ENCODE results near the gene OSCAR. TPM values are rescaled to one million over a fixed set of nuclear protein-coding genes. Genes with fewer than 3 reads are reported as not detected.

The OSCAR gene, protein sequence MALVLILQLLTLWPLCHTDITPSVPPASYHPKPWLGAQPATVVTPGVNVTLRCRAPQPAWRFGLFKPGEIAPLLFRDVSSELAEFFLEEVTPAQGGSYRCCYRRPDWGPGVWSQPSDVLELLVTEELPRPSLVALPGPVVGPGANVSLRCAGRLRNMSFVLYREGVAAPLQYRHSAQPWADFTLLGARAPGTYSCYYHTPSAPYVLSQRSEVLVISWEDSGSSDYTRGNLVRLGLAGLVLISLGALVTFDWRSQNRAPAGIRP
- total RNA-seq, result 1 to 10 TPM in 1 of 4 donors, under 1 TPM in 1, not detected in 2; 0.91 to 6.5 TPM

DNA sequence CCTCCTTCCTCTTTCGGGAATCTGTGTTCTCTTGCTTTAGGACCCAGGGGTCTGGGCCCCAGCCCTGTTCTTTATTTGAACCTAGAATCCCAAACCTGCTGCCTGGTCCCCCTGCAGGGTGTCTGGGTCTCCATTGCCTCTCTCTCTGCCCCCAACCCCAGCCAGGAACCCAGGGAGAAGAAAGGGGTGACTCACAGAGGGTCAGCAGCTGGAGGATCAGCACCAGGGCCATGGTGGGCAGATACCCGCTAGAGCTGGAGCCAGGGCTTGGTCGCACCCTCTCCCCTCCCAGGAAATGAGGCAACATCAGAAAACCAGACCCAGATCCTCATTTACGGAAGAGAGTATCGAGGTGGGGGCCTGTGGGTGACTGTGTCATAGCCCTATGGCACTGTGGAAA, at the start of gene OSCAR:
Gene OSCAR, minus strand, starts transcription at position 243 of the 400 bp plus-strand sequence. Its CDS starts 11 bp downstream, at position 232.
- no peak for DNase-seq
- Histone ChIP-seq H3K4me3 (no peak within 1 kb of the TSS), H3K27ac (no peak within 1 kb of the TSS), H3K9me3 (no peaks in the 10 kb centered on the region), H3K27me3 (peaks cover 0 to 4% of the 10 kb centered on the region in 2 donors), H3K36me3 (no peaks in the 10 kb centered on the region), H3K4me1 (peaks cover 0 to 12% of the 10 kb centered on the region in 2 donors)
- TF ChIP-seq, protein P1, sequence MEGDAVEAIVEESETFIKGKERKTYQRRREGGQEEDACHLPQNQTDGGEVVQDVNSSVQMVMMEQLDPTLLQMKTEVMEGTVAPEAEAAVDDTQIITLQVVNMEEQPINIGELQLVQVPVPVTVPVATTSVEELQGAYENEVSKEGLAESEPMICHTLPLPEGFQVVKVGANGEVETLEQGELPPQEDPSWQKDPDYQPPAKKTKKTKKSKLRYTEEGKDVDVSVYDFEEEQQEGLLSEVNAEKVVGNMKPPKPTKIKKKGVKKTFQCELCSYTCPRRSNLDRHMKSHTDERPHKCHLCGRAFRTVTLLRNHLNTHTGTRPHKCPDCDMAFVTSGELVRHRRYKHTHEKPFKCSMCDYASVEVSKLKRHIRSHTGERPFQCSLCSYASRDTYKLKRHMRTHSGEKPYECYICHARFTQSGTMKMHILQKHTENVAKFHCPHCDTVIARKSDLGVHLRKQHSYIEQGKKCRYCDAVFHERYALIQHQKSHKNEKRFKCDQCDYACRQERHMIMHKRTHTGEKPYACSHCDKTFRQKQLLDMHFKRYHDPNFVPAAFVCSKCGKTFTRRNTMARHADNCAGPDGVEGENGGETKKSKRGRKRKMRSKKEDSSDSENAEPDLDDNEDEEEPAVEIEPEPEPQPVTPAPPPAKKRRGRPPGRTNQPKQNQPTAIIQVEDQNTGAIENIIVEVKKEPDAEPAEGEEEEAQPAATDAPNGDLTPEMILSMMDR (IDR thresholded peaks at IDR 0.05), result no peak
- no peak for TF ChIP-seq POLR2A (IDR thresholded peaks at IDR 0.05)
- intact Hi-C loops (cut with DNase I; ENCODE audit: low total_unique reads), result no loop called here

DNA sequence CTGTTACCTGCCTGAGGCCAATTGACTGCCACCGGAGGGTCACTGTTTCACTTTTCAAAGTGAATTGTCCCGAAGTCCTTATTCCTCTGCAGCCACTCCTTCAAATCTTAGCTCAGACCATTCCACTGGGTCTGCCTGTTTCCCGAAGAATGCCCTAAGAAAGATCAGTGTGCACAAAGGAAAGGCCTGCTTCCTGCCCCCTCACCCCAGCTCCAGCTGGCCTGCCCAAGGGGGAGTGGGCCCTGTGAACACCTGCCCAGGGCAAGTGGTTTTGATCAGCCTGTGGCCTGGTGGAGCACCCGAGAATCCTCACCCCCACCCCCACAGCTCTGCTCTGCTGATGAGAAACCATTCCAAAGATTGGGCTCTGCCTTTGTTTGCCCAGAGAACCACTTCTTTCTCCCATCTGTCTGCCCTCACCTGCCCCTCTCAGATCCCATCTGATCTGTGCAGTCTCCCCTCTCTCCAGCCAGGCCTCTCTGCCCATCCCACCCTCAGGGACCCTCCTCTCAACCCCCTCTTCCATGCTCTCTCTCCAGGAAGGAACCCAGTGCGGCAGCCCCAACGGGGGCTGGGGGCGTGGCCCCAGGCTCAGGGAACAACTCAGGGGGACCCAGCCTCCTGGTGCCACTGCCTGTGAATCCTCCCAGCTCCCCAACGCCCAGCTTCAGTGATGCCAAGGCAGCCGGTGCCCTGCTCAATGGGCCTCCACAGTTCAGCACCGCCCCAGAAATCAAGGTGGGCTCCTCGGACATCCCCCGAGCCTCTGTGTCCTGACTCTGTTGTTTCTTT, 48.6 kb upstream of the OSCAR start:
- Histone ChIP-seq H3K9me3 (no peaks in the 10 kb centered on the region), H3K4me3 (no peak overlapping the region), H3K36me3 (no peaks in the 10 kb centered on the region), H3K27me3 (no peaks in the 10 kb centered on the region), H3K27ac (no peak overlapping the region), H3K4me1 (no peaks in the 10 kb centered on the region)
- no peak for DNase-seq
- TF ChIP-seq POLR2A (IDR thresholded peaks at IDR 0.05), result no peak
- TF ChIP-seq, protein P1 (IDR thresholded peaks at IDR 0.05), result no peak
- intact Hi-C loops (cut with DNase I; ENCODE audit: low total_unique reads), result no loop called here

DNA sequence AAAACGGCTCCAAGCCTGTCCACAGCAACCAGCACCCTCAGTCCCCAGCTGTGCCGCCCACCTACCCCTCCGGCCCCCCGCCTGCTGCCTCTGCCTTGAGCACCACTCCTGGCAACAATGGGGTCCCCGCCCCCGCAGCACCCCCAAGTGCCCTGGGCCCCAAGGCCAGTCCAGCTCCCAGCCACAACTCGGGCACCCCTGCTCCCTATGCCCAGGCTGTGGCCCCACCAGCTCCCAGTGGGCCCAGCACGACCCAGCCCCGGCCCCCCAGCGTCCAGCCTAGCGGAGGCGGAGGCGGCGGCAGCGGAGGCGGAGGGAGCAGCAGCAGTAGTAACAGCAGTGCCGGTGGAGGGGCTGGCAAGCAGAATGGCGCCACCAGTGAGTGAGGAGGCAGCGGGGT, 47.6 kb upstream of the OSCAR start:
- no peaks in the 10 kb centered on the region for H3K4me1 ChIP-seq
- H3K9me3 ChIP-seq, result no peaks in the 10 kb centered on the region
- H3K36me3 ChIP-seq, result no peaks in the 10 kb centered on the region
- TF ChIP-seq, protein P1 (IDR thresholded peaks at IDR 0.05), result no peak
- TF ChIP-seq POLR2A (IDR thresholded peaks at IDR 0.05), result no peak
- no peak overlapping the region for H3K4me3 ChIP-seq
- H3K27me3 ChIP-seq, result no peaks in the 10 kb centered on the region
- no peak for DNase-seq
- intact Hi-C loops (cut with DNase I; ENCODE audit: low total_unique reads), result no loop called here
- peak overlapping the region in 1 of 2 donors; percentile 16 for H3K27ac ChIP-seq

DNA sequence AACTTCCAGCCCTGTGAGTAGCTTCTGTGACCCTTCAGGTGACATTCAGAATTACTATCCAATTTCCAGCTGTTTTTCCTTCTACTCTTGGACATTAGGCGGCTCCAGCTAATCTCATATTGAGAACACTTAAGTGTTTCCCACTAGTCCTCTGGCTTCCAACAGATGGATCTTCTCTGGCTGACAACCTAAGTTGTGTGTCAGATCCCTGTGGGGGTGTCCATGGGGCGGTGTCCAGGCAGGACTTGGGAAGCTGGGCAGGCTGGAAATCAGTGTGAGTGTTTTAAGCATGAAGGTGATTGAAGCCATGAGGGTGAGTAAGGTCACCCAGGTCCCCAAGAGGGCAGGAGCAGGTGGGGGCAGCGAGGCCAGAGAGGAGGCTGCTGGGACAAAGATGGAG, 47.1 kb upstream of the OSCAR start:
- Histone ChIP-seq H3K27me3 (no peaks in the 10 kb centered on the region), H3K27ac (peak overlapping the region in 1 of 2 donors; percentile 16), H3K4me3 (no peak overlapping the region), H3K9me3 (no peaks in the 10 kb centered on the region), H3K4me1 (no peaks in the 10 kb centered on the region), H3K36me3 (no peaks in the 10 kb centered on the region)
- intact Hi-C loops (cut with DNase I; ENCODE audit: low total_unique reads), result no loop called here
- DNase-seq, result peak in 1 of 2 donors; percentile 64
- TF ChIP-seq, protein P1 (IDR thresholded peaks at IDR 0.05), result no peak
- TF ChIP-seq POLR2A (IDR thresholded peaks at IDR 0.05), result no peak

All from uterus (tissue), 4 donors.